ENCODE data around the gene PAQR5. TPM values are rescaled to one million over a fixed set of nuclear protein-coding genes. Genes with fewer than 3 reads are reported as not detected.

Gene PAQR5
- total RNA-seq, 1 experiment from 2014 or later = 3.8 TPM

DNA sequence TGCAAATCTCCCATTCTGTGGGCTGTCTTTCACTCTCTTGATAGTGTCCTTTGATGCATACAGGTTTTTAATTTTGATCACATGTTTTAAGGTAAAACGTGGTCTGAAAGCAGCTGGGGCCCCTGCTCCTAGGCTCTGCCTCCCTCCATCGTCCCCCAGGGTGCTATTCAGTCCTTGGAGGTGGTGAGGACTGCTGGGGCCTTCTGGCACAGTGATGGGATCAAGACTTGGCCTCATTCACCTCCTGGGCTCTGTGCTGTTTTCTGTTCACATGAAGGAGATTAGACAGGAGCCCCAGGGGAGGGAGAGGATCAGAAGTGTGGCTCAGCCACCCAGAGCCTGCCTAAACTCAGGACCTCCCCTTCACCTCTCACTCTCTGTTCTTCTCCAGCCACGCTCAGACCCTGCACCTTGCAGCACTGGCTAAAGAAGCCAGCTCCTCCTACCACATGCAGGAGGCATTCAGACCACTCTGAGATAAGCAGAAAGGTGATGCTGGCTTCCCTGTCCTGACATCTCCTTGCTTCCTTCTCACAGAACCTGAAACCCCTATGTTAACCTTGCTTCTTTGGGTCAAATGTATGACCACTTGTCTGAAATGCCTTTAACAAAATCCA lies 43.9 kb downstream of the PAQR5 start:
- DNase-seq = no peak
- Histone ChIP-seq H3K36me3 (replicated peaks; ENCODE audit: control insufficient read depth, insufficient read depth, low read length) (no peaks in the 10 kb centered on the region), H3K4me3 (ENCODE audit: insufficient read depth, low read depth, low read length) (no peak overlapping the region), H3K27me3 (ENCODE audit: control insufficient read depth, insufficient read depth, low read length) (no peaks in the 10 kb centered on the region)

- no peaks in the 10 kb centered on the region for H3K27me3 ChIP-seq (ENCODE audit: control insufficient read depth, insufficient read depth, low read length)
- H3K4me3 ChIP-seq (ENCODE audit: insufficient read depth, low read depth, low read length) = no peak overlapping the region
- DNase-seq = no peak
- H3K36me3 ChIP-seq (replicated peaks; ENCODE audit: control insufficient read depth, insufficient read depth, low read length) = no peaks in the 10 kb centered on the region
Measured at GRCh38 chr15:69343133-69343532, 44.4 kb downstream of the PAQR5 start.

DNA sequence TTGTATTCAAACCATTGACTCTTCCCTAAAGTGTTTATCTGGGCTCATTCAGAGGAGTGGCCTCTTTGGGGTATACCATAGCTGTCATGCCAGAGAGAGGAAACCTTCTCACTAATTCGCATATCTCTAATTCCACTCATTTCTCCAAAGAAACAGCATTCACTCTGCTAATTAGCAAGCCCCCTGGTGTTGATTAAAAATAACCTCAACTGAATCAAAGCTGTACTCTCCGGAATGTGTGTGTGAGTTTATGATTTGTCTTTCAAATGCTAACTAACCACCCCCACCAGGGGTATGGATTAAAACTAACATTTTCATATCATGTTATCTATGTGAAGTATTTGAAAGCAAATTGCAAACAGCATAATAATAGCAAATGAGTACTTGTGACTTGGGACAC lies 45.5 kb downstream of the PAQR5 start:
- no peaks in the 10 kb centered on the region for H3K36me3 ChIP-seq (replicated peaks; ENCODE audit: control insufficient read depth, insufficient read depth, low read length)
- H3K4me3 ChIP-seq (ENCODE audit: insufficient read depth, low read depth, low read length) = no peak overlapping the region
- no peaks in the 10 kb centered on the region for H3K27me3 ChIP-seq (ENCODE audit: control insufficient read depth, insufficient read depth, low read length)
- DNase-seq = no peak

- Histone ChIP-seq H3K36me3 (replicated peaks; ENCODE audit: control insufficient read depth, insufficient read depth, low read length) (no peaks in the 10 kb centered on the region), H3K4me3 (ENCODE audit: insufficient read depth, low read depth, low read length) (no peak overlapping the region), H3K27me3 (ENCODE audit: control insufficient read depth, insufficient read depth, low read length) (no peaks in the 10 kb centered on the region)
- DNase-seq = no peak
Measured at GRCh38 chr15:69346112-69346511, 47.4 kb downstream of the PAQR5 start.

GRCh38 chr15:69351333-69351732 lies 52.6 kb downstream of the PAQR5 start:
- no peak for DNase-seq
- no peaks in the 10 kb centered on the region for H3K27me3 ChIP-seq (ENCODE audit: control insufficient read depth, insufficient read depth, low read length)
- no peak overlapping the region for H3K4me3 ChIP-seq (ENCODE audit: insufficient read depth, low read depth, low read length)
- no peaks in the 10 kb centered on the region for H3K36me3 ChIP-seq (replicated peaks; ENCODE audit: control insufficient read depth, insufficient read depth, low read length)

DNA sequence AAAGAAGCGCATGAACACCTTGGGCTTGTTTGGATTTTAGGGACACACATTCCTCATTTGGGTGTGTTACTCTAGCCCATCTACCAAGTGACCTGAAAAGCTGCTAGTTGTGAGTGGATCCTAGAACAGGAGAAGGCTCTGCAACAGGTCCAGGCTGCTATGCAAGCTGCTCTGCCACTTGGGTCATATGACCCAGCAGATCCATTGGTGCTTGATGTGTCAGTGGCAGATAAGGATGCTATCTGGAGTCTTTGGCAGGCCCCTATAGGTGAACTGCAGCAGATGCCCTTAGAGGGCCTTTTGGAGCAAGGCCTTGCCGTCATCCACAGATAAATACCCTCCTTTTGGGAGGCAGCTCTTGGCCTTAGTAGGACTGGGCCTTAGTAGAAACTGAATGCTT lies 53.2 kb downstream of the PAQR5 start:
- Histone ChIP-seq H3K36me3 (replicated peaks; ENCODE audit: control insufficient read depth, insufficient read depth, low read length) (no peaks in the 10 kb centered on the region), H3K4me3 (ENCODE audit: insufficient read depth, low read depth, low read length) (no peak overlapping the region), H3K27me3 (ENCODE audit: control insufficient read depth, insufficient read depth, low read length) (no peaks in the 10 kb centered on the region)
- DNase-seq = no peak

- DNase-seq = no peak
- no peaks in the 10 kb centered on the region for H3K36me3 ChIP-seq (replicated peaks; ENCODE audit: control insufficient read depth, insufficient read depth, low read length)
- H3K27me3 ChIP-seq (ENCODE audit: control insufficient read depth, insufficient read depth, low read length) = no peaks in the 10 kb centered on the region
- no peak overlapping the region for H3K4me3 ChIP-seq (ENCODE audit: insufficient read depth, low read depth, low read length)
Measured at GRCh38 chr15:69357773-69358771, 59.4 kb downstream of the PAQR5 start.

- Histone ChIP-seq H3K36me3 (replicated peaks; ENCODE audit: control insufficient read depth, insufficient read depth, low read length) (no peaks in the 10 kb centered on the region), H3K27me3 (ENCODE audit: control insufficient read depth, insufficient read depth, low read length) (no peaks in the 10 kb centered on the region), H3K4me3 (ENCODE audit: insufficient read depth, low read depth, low read length) (no peak overlapping the region)
- no peak for DNase-seq
Measured at GRCh38 chr15:69358850-69359249, 60.1 kb downstream of the PAQR5 start.

DNA sequence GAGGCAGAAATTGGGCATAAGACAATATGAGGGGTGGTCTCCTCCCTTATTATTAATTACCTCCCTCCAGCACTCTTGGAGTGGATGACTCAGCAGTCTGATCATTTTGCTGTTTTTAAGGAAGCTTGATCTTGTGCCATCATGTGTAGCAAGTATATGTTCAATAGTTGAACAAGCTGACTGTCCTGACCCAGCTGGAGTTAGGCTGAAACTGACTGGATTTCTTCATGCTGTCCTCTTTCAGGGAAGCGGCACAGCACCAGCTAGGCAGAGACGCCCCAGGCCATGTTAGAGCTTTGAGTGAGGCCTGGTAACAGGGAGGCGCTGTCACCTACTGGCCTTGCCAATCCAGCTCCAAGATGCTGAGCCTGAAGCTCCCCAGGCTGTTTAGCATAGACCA lies 61.0 kb downstream of the PAQR5 start:
- Histone ChIP-seq H3K36me3 (replicated peaks; ENCODE audit: control insufficient read depth, insufficient read depth, low read length) (no peaks in the 10 kb centered on the region), H3K27me3 (ENCODE audit: control insufficient read depth, insufficient read depth, low read length) (no peaks in the 10 kb centered on the region), H3K4me3 (ENCODE audit: insufficient read depth, low read depth, low read length) (no peak overlapping the region)
- no peak for DNase-seq

DNA sequence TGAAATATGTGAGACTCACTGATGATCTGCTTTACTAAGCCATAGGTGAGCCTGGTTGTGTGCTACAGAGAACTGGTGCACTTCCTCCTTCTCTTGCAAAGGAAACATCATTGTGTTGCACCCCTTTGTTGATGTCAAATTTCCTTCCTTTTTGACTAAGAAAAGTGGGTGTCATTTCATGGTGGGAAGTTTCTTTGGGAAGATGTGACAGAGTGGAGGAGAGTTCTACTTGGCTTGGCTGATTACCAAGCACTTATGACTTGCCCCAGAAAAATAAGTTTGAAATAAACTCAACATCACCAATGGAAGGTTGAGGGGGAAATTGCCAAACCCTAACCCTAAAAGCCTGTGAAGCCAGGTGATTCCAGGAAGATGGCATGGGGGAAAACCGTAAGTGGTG lies 61.9 kb downstream of the PAQR5 start:
- no peak overlapping the region for H3K4me3 ChIP-seq (ENCODE audit: insufficient read depth, low read depth, low read length)
- H3K36me3 ChIP-seq (replicated peaks; ENCODE audit: control insufficient read depth, insufficient read depth, low read length) = no peaks in the 10 kb centered on the region
- no peaks in the 10 kb centered on the region for H3K27me3 ChIP-seq (ENCODE audit: control insufficient read depth, insufficient read depth, low read length)
- no peak for DNase-seq

DNA sequence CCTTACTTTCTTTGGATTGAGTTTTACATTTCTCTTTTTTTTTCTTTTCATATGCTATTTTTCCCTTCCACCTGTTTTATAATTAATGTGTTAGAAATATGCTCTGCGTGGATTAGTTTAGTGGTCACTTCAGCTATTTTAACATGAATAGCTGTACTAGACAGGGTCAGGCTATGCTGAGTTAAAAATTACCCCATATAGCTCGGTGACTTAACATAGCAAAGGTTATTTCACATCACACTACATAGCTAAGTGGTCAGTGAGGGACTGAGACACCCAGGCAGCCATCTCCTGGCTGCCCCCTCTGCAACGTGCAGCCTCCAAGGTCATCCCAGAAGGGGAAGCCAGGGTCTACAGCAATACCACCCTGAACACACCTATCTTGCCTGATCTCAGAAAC lies 68.5 kb downstream of the PAQR5 start:
- Histone ChIP-seq H3K27me3 (ENCODE audit: control insufficient read depth, insufficient read depth, low read length) (no peaks in the 10 kb centered on the region), H3K4me3 (ENCODE audit: insufficient read depth, low read depth, low read length) (no peak overlapping the region), H3K36me3 (replicated peaks; ENCODE audit: control insufficient read depth, insufficient read depth, low read length) (no peaks in the 10 kb centered on the region)
- DNase-seq = no peak

- no peak overlapping the region for H3K4me3 ChIP-seq (ENCODE audit: insufficient read depth, low read depth, low read length)
- H3K36me3 ChIP-seq (replicated peaks; ENCODE audit: control insufficient read depth, insufficient read depth, low read length) = no peaks in the 10 kb centered on the region
- no peaks in the 10 kb centered on the region for H3K27me3 ChIP-seq (ENCODE audit: control insufficient read depth, insufficient read depth, low read length)
- no peak for DNase-seq
Measured at GRCh38 chr15:69369631-69370030, 70.9 kb downstream of the PAQR5 start.

DNA sequence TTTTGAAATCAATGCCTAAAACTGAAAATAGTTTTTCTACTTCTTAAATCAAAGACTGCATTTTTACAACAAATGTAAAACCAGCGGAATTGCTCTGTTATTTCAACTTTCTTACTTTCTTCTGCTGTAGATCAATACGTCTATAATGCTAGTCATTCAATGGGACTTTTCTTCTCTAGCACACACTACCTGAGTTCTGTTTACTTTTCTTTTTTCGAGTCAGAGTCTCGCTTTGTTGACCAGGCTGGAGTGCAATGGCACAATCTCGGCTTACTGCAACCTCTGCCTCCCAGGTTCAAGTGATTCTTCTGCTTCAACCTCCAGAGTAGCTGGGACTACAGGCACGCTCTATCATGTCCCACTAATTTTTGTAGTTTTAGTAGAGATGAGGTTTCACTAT lies 74.7 kb downstream of the PAQR5 start:
- Histone ChIP-seq H3K27me3 (ENCODE audit: control insufficient read depth, insufficient read depth, low read length) (no peaks in the 10 kb centered on the region), H3K36me3 (replicated peaks; ENCODE audit: control insufficient read depth, insufficient read depth, low read length) (no peaks in the 10 kb centered on the region), H3K4me3 (ENCODE audit: insufficient read depth, low read depth, low read length) (no peak overlapping the region)
- no peak for DNase-seq

DNA sequence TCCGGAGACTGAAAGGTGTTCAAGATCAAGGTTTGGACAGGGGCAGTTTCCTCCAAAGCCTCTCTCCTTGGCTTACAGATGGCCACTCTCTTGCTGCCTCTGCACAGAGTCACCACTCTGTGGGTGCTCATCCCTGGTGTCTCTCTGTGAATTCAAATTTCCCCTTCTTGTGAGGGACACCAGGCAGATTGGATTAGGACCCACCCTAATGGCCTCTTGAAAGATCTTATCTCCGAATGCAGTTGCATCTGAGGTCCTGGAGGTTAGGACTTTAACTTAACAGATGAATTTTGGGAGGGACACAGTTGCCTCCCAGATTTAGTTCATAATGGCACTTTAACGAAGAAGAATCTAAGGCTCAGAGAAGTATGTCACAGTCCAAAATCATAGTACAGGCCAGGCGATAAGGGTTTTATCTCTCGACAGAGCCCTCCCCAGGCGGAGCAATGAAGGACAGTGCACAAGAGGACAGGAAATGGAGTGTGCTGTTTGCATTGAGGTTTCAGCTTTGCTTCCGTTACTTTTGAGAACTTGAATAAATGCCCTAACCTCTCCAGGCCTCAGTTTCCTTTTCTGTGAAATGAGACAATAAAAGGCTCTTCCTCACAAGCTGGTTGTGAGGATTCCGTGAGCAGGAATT lies 76.6 kb downstream of the PAQR5 start:
- Histone ChIP-seq H3K36me3 (replicated peaks; ENCODE audit: control insufficient read depth, insufficient read depth, low read length) (no peaks in the 10 kb centered on the region), H3K27me3 (ENCODE audit: control insufficient read depth, insufficient read depth, low read length) (no peaks in the 10 kb centered on the region), H3K4me3 (ENCODE audit: insufficient read depth, low read depth, low read length) (no peak overlapping the region)
- no peak for DNase-seq
